SK-N-SH treated with all-trans-retinoic acid at 6 μM for 48 hours (cell line): ENCODE measurements around the gene KCNIP2.

Source experiments
- ARNTL ChIP-seq: fragments of 450-650 bp; formaldehyde crosslinking; IDR thresholded peaks from 2 replicates; pipeline ENCODE4 v1.5.0; 2020; ENCODE audit warnings: low read depth, mild to moderate bottlenecking, moderate library complexity, borderline replicate concordance
- ESRRG ChIP-seq: fragments of 250-450 bp; sonication (Bioruptor Pico); IDR thresholded peaks from 2 replicates; pipeline ENCODE4 v1.6.1; 2021; ENCODE audit warnings: mild to moderate bottlenecking
- ISL1 ChIP-seq: fragments of 250-450 bp; sonication (Bioruptor Pico); IDR thresholded peaks from 2 replicates; pipeline ENCODE4 v2.1.2; 2022; ENCODE audit warnings: mild to moderate bottlenecking, moderate library complexity
- PATZ1 ChIP-seq: fragments of 250-450 bp; sonication (Bioruptor Pico); IDR thresholded peaks from 2 replicates; pipeline ENCODE4 v1.8.0; 2020; ENCODE audit warnings: mild to moderate bottlenecking, moderate library complexity, borderline replicate concordance
- POU6F1 ChIP-seq: fragments of 250-450 bp; sonication (Bioruptor Pico); IDR thresholded peaks from 2 replicates; pipeline ENCODE4 v1.8.0; 2021; ENCODE audit warnings: low read depth, mild to moderate bottlenecking, moderate library complexity, borderline replicate concordance
- RARB ChIP-seq: fragments of 250-450 bp; sonication (Bioruptor Pico); IDR thresholded peaks from 2 replicates; pipeline ENCODE4 v1.8.0; 2021; ENCODE audit warnings: mild to moderate bottlenecking, moderate library complexity
- SNAI2 ChIP-seq: fragments of 250-450 bp; sonication (Bioruptor Pico); IDR thresholded peaks from 2 replicates; pipeline ENCODE4 v1.5.0; 2020; ENCODE audit warnings: mild to moderate bottlenecking, moderate library complexity
- TCF4 ChIP-seq: fragments of 250-450 bp; sonication (Bioruptor Pico); IDR thresholded peaks from 2 replicates; pipeline ENCODE4 v1.8.0; 2021; ENCODE audit warnings: mild to moderate bottlenecking, moderate library complexity, borderline replicate concordance
- TSHZ2 ChIP-seq: fragments of 250-450 bp; sonication (Bioruptor Pico); IDR thresholded peaks from 2 replicates; pipeline ENCODE4 v1.5.0; 2020; ENCODE audit warnings: mild to moderate bottlenecking, moderate library complexity
- ZC3H10 ChIP-seq: fragments of 250-450 bp; sonication (Bioruptor Pico); IDR thresholded peaks from 2 replicates; pipeline ENCODE4 v1.5.1; 2021; ENCODE audit warnings: mild to moderate bottlenecking, moderate library complexity
- ZFP3 ChIP-seq: fragments of 250-450 bp; sonication (Bioruptor Pico); IDR thresholded peaks from 2 replicates; pipeline ENCODE4 v1.5.0; 2020; ENCODE audit warnings: mild to moderate bottlenecking, moderate library complexity
- ZFP30 ChIP-seq: fragments of 450-650 bp; formaldehyde crosslinking; IDR thresholded peaks from 2 replicates; pipeline ENCODE4 v1.5.0; 2022; ENCODE audit warnings: mild to moderate bottlenecking, moderate library complexity
- ZNF70 ChIP-seq: fragments of 450-650 bp; formaldehyde crosslinking; IDR thresholded peaks from 2 replicates; pipeline ENCODE4 v1.5.0; 2020; ENCODE audit warnings: mild to moderate bottlenecking, moderate library complexity
- TF ChIP-seq, protein P1 (sequence below): fragments of 250-450 bp; sonication (Bioruptor Pico); IDR thresholded peaks from 2 replicates; pipeline ENCODE4 v1.5.1; 2021; ENCODE audit warnings: mild to moderate bottlenecking, moderate library complexity

DNA sequence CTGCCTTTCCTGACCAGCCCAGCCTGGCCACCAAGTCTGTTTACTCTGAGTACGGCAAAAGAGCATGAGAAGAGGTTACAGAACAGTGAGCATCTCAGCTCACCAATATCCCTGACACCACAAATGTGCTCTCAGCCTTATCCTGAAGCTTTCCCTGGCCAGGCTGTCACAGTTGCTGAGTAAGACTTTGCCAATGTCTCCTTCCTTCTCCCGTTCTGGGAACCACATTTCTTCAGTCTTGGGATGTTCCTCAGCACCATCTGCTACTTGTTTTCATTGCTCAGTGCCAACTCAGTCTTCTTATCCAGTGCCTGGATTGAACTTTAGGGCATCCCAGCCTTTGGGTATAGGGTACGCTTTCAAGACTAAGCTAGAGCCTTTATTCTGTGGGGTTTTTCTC lies 7.1 kb upstream of the KCNIP2 start:
- TF ChIP-seq PATZ1 (CRISPR knock-in tag) (no peak), ZFP30 (CRISPR knock-in tag) (no peak), POU6F1 (no peak), ZNF70 (CRISPR knock-in tag) (no peak), ESRRG (CRISPR knock-in tag) (no peak), ZC3H10 (CRISPR knock-in tag) (no peak), ISL1 (no peak), SNAI2 (CRISPR knock-in tag) (no peak), RARB (CRISPR knock-in tag) (no peak), ZFP3 (no peak), ARNTL (no peak), TCF4 (no peak), TSHZ2 (no peak)
- TF ChIP-seq, protein P1, sequence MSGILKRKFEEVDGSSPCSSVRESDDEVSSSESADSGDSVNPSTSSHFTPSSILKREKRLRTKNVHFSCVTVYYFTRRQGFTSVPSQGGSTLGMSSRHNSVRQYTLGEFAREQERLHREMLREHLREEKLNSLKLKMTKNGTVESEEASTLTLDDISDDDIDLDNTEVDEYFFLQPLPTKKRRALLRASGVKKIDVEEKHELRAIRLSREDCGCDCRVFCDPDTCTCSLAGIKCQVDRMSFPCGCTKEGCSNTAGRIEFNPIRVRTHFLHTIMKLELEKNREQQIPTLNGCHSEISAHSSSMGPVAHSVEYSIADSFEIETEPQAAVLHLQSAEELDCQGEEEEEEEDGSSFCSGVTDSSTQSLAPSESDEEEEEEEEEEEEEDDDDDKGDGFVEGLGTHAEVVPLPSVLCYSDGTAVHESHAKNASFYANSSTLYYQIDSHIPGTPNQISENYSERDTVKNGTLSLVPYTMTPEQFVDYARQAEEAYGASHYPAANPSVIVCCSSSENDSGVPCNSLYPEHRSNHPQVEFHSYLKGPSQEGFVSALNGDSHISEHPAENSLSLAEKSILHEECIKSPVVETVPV (CRISPR knock-in tag), result no peak
